HEK293T (cell line): ENCODE data around the gene ABHD12.

Source experiments
- ARNT ChIP-seq: fragments of 450-650 bp; IDR thresholded peaks from 2 replicates; pipeline ENCODE4 v1.6.1; 2017; ENCODE audit warnings: mild to moderate bottlenecking
- ELF4 ChIP-seq: fragments of 450-650 bp; IDR thresholded peaks from 2 replicates; pipeline ENCODE4 v1.6.1; 2017; ENCODE audit warnings: antibody characterized with exemption
- FOXA1 ChIP-seq: fragments of 450-650 bp; IDR thresholded peaks from 2 replicates; pipeline ENCODE4 v1.6.1; 2016; ENCODE audit warnings: mild to moderate bottlenecking
- FOXK2 ChIP-seq: fragments of 450-650 bp; IDR thresholded peaks from 2 replicates; pipeline ENCODE4 v1.6.1; 2016; ENCODE audit warnings: mild to moderate bottlenecking
- FOXM1 ChIP-seq: fragments of 450-650 bp; IDR thresholded peaks from 2 replicates; pipeline ENCODE4 v1.6.1; 2017; ENCODE audit warnings: mild to moderate bottlenecking, borderline replicate concordance
- HDGF ChIP-seq: fragments of 450-650 bp; IDR thresholded peaks from 2 replicates; pipeline ENCODE4 v1.6.1; 2017; ENCODE audit warnings: antibody characterized with exemption, borderline replicate concordance
- LEF1 ChIP-seq: fragments of 450-650 bp; IDR thresholded peaks from 2 replicates; pipeline ENCODE4 v1.6.1; 2017; ENCODE audit warnings: mild to moderate bottlenecking, borderline replicate concordance
- NFRKB ChIP-seq: fragments of 450-650 bp; IDR thresholded peaks from 2 replicates; pipeline ENCODE4 v1.6.1; 2016; ENCODE audit warnings: mild to moderate bottlenecking, moderate library complexity
- SP1 ChIP-seq: fragments of 450-650 bp; IDR thresholded peaks from 2 replicates; pipeline ENCODE4 v1.6.1; 2017
- SUZ12 ChIP-seq: fragments of 450-650 bp; IDR thresholded peaks from 2 replicates; pipeline ENCODE4 v1.6.1; 2016; ENCODE audit warnings: mild to moderate bottlenecking
- TARDBP ChIP-seq: fragments of 450-650 bp; IDR thresholded peaks from 2 replicates; pipeline ENCODE4 v1.6.1; 2016
- ZNF384 ChIP-seq: fragments of 450-650 bp; IDR thresholded peaks from 2 replicates; pipeline ENCODE4 v1.6.1; 2016

DNA sequence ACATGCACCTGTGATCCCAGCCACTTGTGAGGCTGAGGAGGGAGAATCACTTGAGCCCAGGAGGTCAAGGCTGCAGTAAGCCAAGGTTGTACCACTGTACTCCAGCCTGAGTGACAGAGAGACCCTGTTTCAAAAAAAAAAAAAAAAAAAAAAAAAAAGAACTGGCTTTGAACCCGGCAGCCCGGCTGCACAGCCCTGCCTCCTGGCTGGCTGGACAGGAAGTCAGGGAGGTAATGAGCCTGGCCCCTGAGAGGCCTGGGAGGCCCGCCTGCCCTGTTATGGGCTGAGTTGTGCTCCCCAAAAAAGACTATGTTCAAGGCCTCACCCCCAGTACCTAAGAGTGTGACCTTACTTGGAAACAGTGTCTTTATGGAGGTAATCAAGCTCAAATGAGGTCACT is 65.6 kb downstream of the ABHD12 start:
- TF ChIP-seq NFRKB (no peak), FOXK2 (no peak), ELF4 (no peak), ARNT (no peak), FOXM1 (no peak), HDGF (no peak), SUZ12 (no peak), TARDBP (no peak), ZNF384 (no peak), SP1 (no peak), LEF1 (no peak), FOXA1 (no peak)
